Activated T-helper 2 cell treated with anti-CD3 and anti-CD28 coated beads, Interferon-gamma antibody, Interleukin-2, Interleukin-4, amounts not matched to agents 10 μg/mL and 5 μg/mL and 100 μg/mL, durations not matched to agents 14 hours and 24 hours and 36 hours (primary cell): ENCODE data around the gene SLC47A2. TPM values are rescaled to one million over a fixed set of nuclear protein-coding genes. Genes with fewer than 3 reads are reported as not detected.

Experiments used
- DNase-seq: peaks from one replicate; pipeline ENCODE4 v3.0.0; 2021; ENCODE audit warnings: low spot score
- H3K27ac Mint-ChIP-seq: one replicate; pipeline ENCODE4 v1.8.0; 2021; ENCODE audit warnings: mixed read lengths
- H3K27me3 Mint-ChIP-seq: one replicate; pipeline ENCODE4 v1.8.0; 2021; ENCODE audit warnings: low read depth, mixed read lengths
- H3K36me3 Mint-ChIP-seq: one replicate; pipeline ENCODE4 v1.8.0; 2021; ENCODE audit warnings: low read depth, mixed read lengths
- H3K4me1 Mint-ChIP-seq: one replicate; pipeline ENCODE4 v1.8.0; 2021; ENCODE audit warnings: low read depth, mixed read lengths
- H3K4me3 Mint-ChIP-seq: one replicate; pipeline ENCODE4 v1.8.0; 2021; ENCODE audit warnings: low read depth, mild to moderate bottlenecking, moderate library complexity, mixed read lengths
- H3K9me3 Mint-ChIP-seq: one replicate; pipeline ENCODE4 v1.8.0; 2021; ENCODE audit warnings: mixed read lengths
- intact Hi-C: fragments of 100-400 bp; cut with micrococcal nuclease; formaldehyde crosslinking; loops from one replicate; pipeline ENCODE4 v1.15.1; 2023
- total RNA-seq: library from RNA; stranded (reverse); gene quantifications from 2 replicates; pipeline ENCODE4 v1.2.3, GENCODE V29; 2022

SLC47A2 gene
- total RNA-seq, 1 donor from 2014 or later = not detected

DNA sequence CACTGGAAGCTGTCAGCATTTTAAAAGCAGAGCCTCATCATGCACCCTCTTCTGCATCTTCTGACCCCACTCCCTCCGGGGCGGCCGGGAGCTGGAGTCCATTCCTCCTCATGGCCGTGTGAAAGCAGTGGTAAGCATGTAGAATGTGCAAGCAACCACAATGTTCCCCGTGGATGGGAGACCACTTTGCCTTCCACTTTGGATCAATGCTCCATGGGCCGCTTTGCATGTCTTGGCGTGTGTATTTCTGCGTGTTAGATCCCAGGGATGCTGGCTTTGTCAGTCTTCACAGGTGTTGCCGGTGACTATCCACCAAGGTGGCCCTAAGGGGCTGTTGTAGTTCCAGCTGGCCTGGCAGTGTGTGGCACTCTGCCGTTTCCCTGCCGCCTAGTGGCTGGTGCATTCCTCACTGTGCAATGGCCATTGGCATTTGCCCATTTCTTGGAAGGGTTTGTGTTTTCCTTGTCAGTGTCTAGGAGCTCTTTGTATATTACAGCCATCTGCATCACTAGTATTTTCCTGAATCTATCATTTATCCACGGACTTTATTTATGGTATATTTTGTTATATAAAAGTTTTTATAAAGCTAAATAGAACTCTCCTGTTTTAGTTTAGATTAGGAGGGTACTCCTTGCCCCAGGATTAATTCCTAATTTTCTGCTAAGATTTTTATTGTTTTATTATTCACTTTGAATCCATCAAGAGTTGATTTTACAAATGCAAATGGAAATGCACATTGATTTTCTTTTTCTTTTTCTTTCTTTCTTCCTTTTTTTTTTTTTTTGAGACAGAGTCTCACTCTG, 37.5 kb upstream of the SLC47A2 start:
- Mint-ChIP-seq H3K4me1 (no peaks in the 10 kb centered on the region), H3K27me3 (peaks cover 4% of the 10 kb centered on the region), H3K27ac (no peak overlapping the region), H3K4me3 (no peak overlapping the region), H3K9me3 (no peaks in the 10 kb centered on the region), H3K36me3 (no peaks in the 10 kb centered on the region)
- intact Hi-C loops = no loop called here
- DNase-seq = no peak

DNA sequence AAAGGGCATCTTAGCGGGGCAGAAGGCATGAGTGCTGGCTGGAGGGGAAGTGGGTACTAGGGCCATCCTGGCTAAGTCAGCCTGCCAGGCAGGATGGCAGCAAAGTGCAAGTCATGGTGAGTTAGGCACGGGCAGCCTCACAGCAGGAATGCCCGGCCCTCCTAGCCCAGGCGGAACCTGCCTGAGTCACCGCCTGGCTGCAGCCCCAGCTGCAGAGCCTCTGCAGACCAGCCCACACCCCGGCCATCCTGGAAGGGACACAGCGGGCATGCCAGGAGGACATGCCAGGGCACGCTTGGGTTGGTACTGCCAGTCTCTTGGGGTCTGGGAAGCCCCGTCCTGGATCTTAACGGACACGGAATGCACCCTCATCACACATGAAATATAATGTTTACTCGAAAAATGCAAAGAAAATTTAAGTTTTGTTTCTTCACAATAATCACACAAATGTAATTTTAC, 36.7 kb upstream of the SLC47A2 start:
- no peak overlapping the region for H3K27ac Mint-ChIP-seq
- no peak for DNase-seq
- no peaks in the 10 kb centered on the region for H3K9me3 Mint-ChIP-seq
- H3K4me1 Mint-ChIP-seq = no peaks in the 10 kb centered on the region
- H3K27me3 Mint-ChIP-seq = peaks cover 4% of the 10 kb centered on the region
- no peak overlapping the region for H3K4me3 Mint-ChIP-seq
- intact Hi-C loops = no loop called here
- H3K36me3 Mint-ChIP-seq = no peaks in the 10 kb centered on the region

- Mint-ChIP-seq H3K27ac (no peak overlapping the region), H3K4me1 (no peaks in the 10 kb centered on the region), H3K9me3 (no peaks in the 10 kb centered on the region), H3K36me3 (no peaks in the 10 kb centered on the region), H3K4me3 (no peak overlapping the region), H3K27me3 (peaks cover 4% of the 10 kb centered on the region)
- intact Hi-C loops = no loop called here
- DNase-seq = no peak
Observed at GRCh38 chr17:19752216-19753050, 36.0 kb upstream of the SLC47A2 start.

DNA sequence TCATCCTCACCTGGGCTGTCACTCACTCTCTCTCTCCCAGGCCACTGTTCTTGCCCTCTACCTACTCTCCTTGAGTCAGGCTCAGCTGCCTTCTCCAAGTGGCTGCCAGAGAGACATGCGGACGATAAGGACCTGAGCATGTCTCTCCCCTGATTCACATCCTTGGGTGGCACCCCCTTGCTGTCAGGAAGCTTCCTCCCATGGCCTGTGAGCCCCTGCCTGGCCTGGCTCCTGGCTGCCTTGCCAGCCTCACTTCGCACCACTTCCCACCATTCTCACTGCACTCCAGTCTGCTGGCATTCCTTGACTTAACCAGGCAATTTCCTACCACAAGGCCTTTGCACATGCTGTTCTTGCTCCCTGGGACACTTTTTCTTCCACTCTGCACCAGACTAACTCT, 34.5 kb upstream of the SLC47A2 start:
- no peaks in the 10 kb centered on the region for H3K9me3 Mint-ChIP-seq
- no peak for DNase-seq
- no peak overlapping the region for H3K4me3 Mint-ChIP-seq
- no peaks in the 10 kb centered on the region for H3K36me3 Mint-ChIP-seq
- no peak overlapping the region for H3K27ac Mint-ChIP-seq
- peaks cover 6% of the 10 kb centered on the region for H3K27me3 Mint-ChIP-seq
- no peaks in the 10 kb centered on the region for H3K4me1 Mint-ChIP-seq
- intact Hi-C loops = no loop called here

GRCh38 chr17:19750020-19750572, 33.7 kb upstream of the SLC47A2 start:
- no peaks in the 10 kb centered on the region for H3K36me3 Mint-ChIP-seq
- H3K27ac Mint-ChIP-seq = no peak overlapping the region
- H3K9me3 Mint-ChIP-seq = no peaks in the 10 kb centered on the region
- no peaks in the 10 kb centered on the region for H3K4me1 Mint-ChIP-seq
- H3K27me3 Mint-ChIP-seq = peaks cover 6% of the 10 kb centered on the region
- H3K4me3 Mint-ChIP-seq = no peak overlapping the region
- no peak for DNase-seq
- intact Hi-C loops = no loop called here

GRCh38 chr17:19748807-19749193, 32.4 kb upstream of the SLC47A2 start:
- Mint-ChIP-seq H3K4me3 (no peak overlapping the region), H3K27ac (no peak overlapping the region), H3K4me1 (no peaks in the 10 kb centered on the region), H3K9me3 (no peaks in the 10 kb centered on the region), H3K36me3 (no peaks in the 10 kb centered on the region), H3K27me3 (peaks cover 6% of the 10 kb centered on the region)
- intact Hi-C loops = no loop called here
- no peak for DNase-seq

DNA sequence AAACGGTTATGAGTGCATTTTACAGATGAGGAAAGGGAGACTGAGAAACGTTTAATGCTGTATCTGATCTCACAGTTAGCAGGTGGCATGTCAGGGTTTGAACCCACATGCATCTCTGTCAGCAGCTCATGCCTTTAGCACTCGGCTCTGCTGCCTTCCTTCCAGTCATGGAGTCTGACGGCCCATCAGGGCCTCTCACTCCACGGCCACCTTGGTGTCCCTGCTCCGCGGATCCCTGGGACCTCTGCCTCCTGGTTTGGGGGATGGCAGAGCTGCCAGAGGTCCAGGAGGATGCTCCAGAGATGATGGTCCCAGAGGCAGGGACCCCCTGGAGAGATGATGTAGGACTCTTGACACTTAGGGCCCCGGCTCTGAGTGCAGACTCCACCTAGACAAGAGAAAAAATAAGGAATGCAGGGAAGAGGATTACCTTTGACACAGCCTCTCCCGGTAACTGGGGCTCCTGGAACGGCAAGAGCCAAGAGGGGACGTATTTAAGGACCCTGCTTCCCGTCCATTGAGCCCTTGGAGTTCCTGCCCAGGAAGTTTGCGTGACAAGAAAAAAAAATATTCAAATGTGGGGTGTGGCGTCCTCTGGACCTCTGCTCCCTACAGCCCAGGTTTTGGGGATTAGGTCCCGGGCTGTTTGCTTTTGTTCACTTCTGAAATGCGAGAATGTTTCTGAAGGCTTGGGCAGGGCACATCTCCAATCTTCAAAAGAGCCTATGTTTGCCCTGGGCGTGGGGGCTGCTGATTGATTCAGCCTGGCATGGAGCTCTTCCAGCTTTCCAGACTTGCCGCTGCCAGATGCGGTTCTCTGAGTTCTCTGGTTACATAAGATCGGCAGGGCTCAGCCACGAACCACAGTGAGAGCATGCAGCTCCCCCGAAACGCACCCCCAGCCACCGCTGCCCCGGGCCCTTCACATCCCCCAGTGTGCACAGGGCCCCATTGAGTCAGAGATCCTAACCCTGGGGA, 31.7 kb upstream of the SLC47A2 start, which contains the start of gene ALDH3A1:
TSS of gene ALDH3A1 (minus strand) at position 470 of the 978 bp plus-strand sequence. CDS start 3,169 bp downstream, outside the sequence.
- intact Hi-C loops = no loop called here
- Mint-ChIP-seq H3K27ac (no peak within 1 kb of the TSS), H3K36me3 (no peaks in the 10 kb centered on the region), H3K4me3 (no peak within 1 kb of the TSS), H3K4me1 (no peaks in the 10 kb centered on the region), H3K9me3 (no peaks in the 10 kb centered on the region), H3K27me3 (peaks cover 5% of the 10 kb centered on the region)
- no peak for DNase-seq

GRCh38 chr17:19747159-19747719, 30.9 kb upstream of the SLC47A2 start:
- Mint-ChIP-seq H3K4me3 (no peak overlapping the region), H3K27ac (no peak overlapping the region), H3K36me3 (no peaks in the 10 kb centered on the region), H3K9me3 (no peaks in the 10 kb centered on the region), H3K4me1 (no peaks in the 10 kb centered on the region), H3K27me3 (peaks cover 5% of the 10 kb centered on the region)
- intact Hi-C loops = no loop called here
- no peak for DNase-seq

DNA sequence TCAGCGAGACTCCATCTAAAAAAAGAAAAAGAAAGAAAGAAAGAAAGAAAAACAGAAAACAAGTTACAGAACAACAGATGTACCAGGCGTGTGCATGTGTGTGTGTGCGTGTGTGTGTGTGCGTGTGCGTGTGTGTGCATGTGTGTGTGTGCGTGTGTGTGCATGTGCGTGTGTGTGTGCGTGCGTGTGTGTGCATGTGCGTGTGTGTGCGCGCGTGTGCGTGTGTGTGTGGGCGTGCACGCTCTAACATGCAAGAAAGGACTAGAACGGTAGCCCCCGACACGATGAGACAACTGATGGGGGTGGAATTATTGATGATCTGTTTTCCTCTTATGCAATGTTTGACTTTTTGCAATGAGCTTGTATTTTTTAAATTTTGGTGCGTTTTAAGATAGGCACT, 30.1 kb upstream of the SLC47A2 start:
- H3K4me3 Mint-ChIP-seq = no peak overlapping the region
- DNase-seq = no peak
- no peaks in the 10 kb centered on the region for H3K36me3 Mint-ChIP-seq
- no peaks in the 10 kb centered on the region for H3K9me3 Mint-ChIP-seq
- intact Hi-C loops = no loop called here
- peaks cover 2% of the 10 kb centered on the region for H3K27me3 Mint-ChIP-seq
- no peaks in the 10 kb centered on the region for H3K4me1 Mint-ChIP-seq
- H3K27ac Mint-ChIP-seq = no peak overlapping the region

GRCh38 chr17:19744922-19745757, 28.8 kb upstream of the SLC47A2 start:
- Mint-ChIP-seq H3K4me1 (no peaks in the 10 kb centered on the region), H3K36me3 (no peaks in the 10 kb centered on the region), H3K4me3 (peak overlapping the region; percentile 49), H3K9me3 (no peaks in the 10 kb centered on the region), H3K27me3 (peaks cover 2% of the 10 kb centered on the region), H3K27ac (no peak overlapping the region)
- peak; percentile 77 for DNase-seq
- intact Hi-C loops = no loop called here

- peak overlapping the region; percentile 69 for H3K4me3 Mint-ChIP-seq
- no peaks in the 10 kb centered on the region for H3K4me1 Mint-ChIP-seq
- DNase-seq = no peak
- H3K27ac Mint-ChIP-seq = no peak overlapping the region
- intact Hi-C loops = no loop called here
- no peaks in the 10 kb centered on the region for H3K36me3 Mint-ChIP-seq
- H3K9me3 Mint-ChIP-seq = no peaks in the 10 kb centered on the region
- H3K27me3 Mint-ChIP-seq = peaks cover 2% of the 10 kb centered on the region
Observed at GRCh38 chr17:19744492-19744891, 28.1 kb upstream of the SLC47A2 start.
